GM18505 (cell line): ENCODE data around the gene RPGRIP1L.
"Not testable (repeated sequence)": the region's sequence is repeated elsewhere in the genome, so short reads cannot be mapped to it uniquely, and the experiment has no call there.

Experiments used
- ATAC-seq: cut with Tn5 transposase; IDR thresholded peaks from one replicate; pipeline ENCODE4 v1.9.1; 2021; ENCODE audit not compliant: unreplicated experiment
- POLR2A ChIP-seq: IDR thresholded peaks from 4 replicates; pipeline ENCODE4 v1.6.1; 2011; ENCODE audit warnings: borderline replicate concordance; ENCODE audit not compliant: insufficient read depth, insufficient read length; ENCODE audit errors: extremely low read depth

Gene RPGRIP1L

DNA sequence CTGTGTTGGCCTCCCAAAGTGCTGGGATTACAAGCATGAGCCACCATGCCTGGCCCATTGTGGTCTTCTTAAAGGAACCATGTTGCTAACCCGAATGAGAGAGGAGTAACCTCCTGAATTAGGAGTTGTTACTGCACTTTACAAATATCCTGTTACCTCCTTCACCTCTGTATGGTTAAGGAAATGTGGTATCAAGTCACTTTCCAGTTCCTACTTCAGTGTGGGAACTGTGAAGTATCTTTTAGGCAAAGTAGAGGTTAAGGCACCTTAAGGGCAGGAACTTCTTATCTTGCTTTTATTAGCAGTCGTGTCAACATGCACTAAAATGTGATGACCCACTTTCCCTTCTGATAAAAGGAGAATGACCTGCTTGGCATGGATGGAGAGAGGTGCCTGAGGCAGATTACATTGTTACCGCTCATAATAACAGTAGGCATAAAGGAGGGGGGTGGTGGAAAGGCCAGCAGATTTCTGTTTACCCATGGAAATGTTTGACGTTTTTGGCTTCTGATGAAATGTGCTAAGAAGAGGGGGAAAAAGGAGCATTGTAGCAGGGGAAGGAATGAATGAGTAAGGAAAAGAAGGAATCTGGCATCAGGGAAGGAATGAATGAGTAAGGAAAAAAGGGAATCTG lies 28.8 kb upstream of the RPGRIP1L start:
- no peak for ATAC-seq

DNA sequence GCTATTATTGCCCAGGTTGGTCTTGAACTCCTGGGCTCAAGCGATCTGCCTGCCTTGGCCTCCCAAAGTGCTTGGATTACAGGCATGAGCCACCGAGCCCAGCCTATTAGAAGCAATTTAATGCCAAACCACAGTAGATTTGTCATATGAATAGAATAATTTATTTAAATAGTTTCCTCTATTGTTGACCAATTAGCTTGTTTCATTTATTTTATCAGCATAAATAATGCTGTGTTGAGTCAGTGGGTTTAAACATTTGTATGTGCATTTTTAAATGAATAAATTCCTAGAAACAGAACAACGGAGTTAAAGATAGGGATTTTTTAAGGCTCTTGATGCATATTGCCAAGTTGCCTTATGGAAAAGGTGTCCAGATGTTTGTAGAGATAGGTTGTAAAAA lies 27.0 kb upstream of the RPGRIP1L start:
- TF ChIP-seq POLR2A, result no peak
- ATAC-seq, result no peak

More for the DNA sequence above, 28.8 kb upstream of the RPGRIP1L start:
- no peak for TF ChIP-seq POLR2A

DNA sequence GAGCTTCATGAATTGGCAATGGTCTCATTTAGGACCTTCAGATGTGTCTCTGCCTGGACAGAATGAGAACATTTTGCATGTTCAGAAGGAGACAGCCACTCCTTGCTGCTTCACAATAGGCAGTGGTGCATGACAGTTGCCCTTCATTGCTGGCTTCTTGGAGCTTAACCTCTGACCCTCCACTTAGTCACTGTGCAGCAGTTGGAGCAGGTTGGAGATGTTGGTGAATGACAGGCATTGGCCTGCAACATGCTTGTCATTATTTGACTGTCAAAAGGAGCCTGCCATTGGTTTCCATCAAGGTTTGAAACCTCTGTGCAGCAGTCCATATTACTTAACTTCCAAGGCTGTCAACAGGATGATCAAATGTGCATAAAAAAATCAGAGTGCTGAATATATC lies 23.0 kb upstream of the RPGRIP1L start:
- no peak for ATAC-seq
- no peak for TF ChIP-seq POLR2A

DNA sequence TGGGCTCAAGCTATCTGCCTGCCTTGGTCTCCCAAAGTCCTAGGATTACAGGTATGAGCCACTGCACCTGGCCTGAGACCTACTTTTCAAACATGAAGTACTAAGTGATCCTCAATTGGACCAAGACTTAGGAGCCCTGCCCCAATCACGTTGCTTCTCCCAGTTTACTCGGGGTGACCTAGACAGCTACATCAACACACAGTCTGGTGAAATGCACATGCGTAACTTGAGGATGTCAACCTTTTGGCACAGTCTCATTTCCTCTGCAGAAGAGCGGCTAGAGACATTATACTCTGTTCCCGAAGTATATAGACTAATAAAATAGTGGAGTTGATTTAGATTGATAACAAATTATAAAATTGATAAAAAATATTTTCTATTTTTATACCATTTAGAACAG lies 17.4 kb upstream of the RPGRIP1L start:
- no peak for TF ChIP-seq POLR2A
- no peak for ATAC-seq

DNA sequence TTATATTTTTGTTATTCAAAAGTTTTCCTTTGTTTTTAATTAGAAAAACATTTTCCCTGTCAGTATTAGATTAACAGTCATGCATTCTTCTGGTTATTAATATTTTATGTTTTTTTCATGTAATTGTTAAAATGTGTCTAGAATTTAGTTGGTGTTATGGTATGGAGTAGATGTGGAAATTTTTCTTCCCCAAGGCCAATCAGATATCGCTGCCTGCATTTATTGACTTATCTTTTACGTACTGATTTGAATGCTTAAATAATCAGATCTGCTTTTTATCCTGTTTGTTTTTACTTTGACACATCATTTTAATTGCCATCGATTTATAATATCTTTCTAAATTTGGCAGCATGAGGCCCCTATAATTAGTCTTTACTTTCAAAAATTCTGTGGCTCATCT lies 13.9 kb upstream of the RPGRIP1L start:
- TF ChIP-seq POLR2A, result no peak
- ATAC-seq, result no peak

DNA sequence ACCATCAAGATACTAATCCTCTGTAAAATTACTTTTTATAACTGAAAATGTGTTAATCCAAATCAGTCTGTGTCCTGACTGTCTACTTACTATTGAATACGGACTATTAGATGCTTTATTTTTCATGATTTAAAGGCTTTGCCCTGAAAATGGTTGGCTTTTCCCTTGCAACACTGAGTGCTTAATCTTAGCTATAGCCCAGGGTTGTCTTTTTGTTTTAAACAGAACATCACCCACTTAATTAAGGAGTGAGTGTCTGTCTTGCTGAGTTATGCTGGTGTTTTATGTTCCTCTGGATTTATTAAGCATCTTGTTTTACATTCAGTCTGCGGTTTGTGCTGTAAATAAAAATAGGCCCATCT lies 11.3 kb upstream of the RPGRIP1L start:
- no peak for ATAC-seq
- TF ChIP-seq POLR2A, result no peak

DNA sequence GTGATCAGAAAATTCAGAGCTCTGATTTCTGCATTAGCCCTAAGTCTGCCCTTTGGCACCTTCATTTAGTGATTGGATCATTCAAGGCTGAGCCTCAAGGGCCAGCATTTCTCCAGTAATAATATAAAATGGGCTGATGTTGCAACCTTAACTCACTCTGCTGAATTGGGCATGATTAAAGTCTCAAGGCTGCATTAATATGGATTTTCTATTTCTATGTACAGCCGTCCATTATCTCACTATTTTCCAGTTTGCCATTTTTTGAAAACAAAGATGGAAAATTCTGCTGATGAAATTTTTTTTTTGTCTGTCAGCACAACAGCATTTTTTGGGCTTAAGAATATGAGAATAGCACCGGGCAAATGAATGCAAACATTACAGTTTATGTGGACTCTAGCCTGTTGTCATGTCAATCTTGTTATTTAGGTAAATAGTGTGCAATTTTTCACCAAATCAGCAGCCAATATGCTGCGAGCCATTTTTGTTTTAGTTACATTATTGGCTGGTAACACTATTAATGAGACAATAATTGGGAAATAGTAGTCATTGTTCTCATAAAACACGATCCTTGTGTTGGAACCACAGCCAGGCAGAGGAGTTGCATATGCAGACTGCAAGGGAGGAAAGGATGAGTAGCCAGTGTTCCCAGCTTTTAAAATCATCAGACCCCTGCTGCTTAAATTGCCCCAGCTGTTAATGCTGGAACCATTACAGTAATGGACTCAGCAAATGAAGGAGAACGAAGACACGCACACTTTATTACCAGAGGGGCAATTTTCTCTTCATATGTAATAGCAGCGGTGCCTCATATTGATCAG lies 10.8 kb upstream of the RPGRIP1L start:
- TF ChIP-seq POLR2A, result no peak
- ATAC-seq, result no peak

DNA sequence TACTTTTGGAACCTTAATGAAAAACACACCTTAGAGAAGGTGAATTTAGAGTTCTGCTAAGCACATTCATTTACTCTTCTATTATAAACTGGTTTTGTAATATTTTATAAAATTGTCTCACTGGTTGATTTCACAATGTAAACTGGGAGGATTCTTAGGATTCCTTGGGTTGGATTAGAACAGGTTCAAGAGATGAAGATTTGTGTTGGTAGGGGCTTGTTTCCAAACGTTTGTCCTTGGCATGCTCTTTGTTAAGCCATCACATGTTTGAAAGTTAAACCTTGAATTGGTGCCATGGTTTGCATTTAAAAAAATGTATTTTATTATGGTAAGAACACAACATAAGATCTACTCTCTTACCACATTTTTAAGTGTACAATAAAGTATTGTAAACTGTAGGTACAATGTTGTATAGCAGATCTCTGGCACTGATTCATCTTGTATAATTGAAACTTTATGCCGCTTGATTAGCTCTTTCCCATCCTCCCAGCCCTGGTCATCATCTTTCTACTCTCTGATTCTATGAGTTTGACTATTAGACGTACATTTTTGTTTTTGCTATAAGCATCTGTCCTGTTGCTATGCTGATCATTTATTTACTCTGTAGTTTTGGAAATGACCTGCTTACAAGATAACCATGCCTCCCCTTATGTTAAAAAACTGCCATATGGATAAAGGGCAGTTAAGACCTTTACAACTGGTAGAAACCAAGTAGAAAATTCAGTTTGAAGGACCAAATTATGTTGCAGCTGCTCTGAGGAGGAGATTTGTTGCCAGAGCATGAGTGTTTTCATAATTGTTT lies 9.9 kb upstream of the RPGRIP1L start:
- ATAC-seq, result no peak
- no peak for TF ChIP-seq POLR2A

DNA sequence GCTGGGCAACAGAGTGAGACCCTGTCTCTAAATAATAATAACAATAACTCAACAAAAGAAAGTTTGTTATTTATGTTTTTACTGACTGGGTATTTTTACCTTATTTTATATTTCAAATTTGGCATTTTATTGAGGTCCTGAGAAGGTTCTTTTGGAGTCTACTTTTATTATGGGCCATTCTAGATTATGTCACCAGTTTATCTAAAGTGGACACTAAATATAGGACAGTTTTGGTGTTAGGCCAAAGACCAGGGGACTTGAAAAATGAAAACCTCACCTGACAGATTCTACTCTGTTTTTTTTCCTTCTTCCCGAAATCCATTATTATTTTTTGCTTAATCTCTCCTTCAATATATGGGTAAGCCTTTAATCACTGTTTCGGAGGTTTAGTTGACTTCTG lies 8.4 kb upstream of the RPGRIP1L start:
- TF ChIP-seq POLR2A, result no peak
- ATAC-seq, result no peak

DNA sequence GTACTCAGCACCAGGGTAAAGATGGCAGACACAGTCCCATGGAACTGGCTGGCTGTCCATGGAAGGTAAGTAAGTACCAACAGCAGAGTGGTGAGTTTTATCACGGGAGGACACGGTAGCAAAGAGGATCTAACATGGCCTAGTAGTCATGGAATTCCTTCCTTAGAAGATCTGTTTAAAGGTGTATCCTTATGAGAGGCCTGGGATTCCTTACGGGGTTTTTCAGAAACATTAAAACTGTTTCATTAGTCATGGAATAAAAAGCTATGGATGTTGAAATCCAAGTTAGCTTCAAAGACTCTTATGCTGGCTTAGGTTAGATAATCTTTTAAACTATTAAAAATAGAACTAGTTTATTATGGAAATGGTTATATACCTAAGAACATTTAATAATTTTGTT lies 7.7 kb upstream of the RPGRIP1L start:
- no peak for TF ChIP-seq POLR2A
- ATAC-seq, result no peak

DNA sequence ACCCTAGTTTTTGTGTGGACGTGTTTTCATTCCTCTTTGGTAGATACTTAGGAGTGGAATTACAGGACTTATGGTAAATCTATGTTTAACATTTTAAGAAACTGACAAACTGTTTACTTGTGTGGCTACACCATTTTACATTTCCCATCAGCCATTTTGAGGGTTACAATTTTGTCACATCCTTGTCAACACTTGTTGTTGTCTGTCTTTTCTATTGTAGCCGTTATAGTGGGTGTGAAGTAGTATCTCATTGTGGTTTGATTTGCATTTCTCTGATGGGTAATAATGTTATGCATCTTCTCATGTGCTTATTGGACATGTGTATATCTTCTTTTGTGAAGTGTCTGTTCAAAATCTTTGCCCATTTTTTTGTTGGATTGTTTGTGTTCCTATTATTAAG lies 4.8 kb upstream of the RPGRIP1L start:
- ATAC-seq, result no peak
- no peak for TF ChIP-seq POLR2A

DNA sequence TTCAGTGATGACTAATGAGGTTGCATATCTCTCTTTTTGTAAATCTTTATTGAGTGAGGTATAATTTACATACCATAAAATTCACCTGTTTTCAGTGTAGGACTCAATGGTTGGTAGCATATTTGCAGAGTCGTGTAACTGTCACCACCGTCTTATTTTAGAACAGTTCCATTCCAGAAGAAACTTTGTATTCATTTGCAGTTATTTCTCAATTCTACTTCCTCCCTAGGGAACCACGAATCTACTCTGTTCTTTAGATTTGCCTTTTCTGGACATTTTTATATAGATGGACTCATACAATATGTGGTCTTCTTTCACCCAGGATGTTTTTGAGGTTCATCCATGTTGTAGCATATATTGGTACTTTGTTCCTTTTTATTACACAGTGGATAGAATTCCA lies 4.0 kb upstream of the RPGRIP1L start:
- no peak for ATAC-seq
- TF ChIP-seq POLR2A, result no peak

DNA sequence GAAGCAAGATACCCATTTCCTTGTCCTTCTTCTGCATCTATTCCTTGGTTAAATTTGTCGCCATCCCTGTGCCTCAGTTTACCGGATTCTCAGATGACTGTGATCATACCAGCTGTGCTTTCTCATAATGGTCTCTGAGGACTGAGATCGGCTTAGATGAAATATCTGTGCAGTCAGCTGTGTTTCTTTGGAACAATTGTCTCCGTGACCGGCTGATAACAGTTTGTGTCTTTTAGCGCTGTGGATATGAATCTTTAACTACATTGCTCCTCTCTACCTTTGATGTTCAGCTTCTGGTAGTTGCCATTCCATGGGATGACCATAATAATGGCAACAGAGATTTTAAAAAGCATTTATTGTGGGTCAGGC lies 770 bp upstream of the RPGRIP1L start:
- TF ChIP-seq POLR2A, result no peak
- ATAC-seq, result no peak

DNA sequence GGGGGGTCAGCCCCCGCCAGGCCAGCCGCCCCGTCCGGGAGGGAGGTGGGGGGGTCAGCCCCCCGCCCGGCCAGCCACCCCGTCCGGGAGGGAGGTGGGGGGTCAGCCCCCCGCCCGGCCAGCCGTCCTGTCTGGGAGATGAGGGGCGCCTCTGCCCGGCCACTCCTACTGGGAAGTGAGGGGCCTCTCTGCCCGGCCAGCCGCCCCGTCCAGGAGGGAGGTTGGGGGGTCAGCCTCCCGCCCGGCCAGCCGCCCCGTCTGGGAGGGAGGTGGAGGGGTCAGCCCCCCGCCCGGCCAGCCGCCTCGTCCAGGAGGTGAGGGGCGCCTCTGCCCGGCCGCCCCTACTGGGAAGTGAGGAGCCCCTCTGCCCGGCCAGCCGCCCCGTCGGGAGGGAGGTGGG lies 5.4 kb downstream of the RPGRIP1L start:
- ATAC-seq, result not testable (repeated sequence)
